ENCODE results near the gene PGLYRP1.

The PGLYRP1 gene

DNA sequence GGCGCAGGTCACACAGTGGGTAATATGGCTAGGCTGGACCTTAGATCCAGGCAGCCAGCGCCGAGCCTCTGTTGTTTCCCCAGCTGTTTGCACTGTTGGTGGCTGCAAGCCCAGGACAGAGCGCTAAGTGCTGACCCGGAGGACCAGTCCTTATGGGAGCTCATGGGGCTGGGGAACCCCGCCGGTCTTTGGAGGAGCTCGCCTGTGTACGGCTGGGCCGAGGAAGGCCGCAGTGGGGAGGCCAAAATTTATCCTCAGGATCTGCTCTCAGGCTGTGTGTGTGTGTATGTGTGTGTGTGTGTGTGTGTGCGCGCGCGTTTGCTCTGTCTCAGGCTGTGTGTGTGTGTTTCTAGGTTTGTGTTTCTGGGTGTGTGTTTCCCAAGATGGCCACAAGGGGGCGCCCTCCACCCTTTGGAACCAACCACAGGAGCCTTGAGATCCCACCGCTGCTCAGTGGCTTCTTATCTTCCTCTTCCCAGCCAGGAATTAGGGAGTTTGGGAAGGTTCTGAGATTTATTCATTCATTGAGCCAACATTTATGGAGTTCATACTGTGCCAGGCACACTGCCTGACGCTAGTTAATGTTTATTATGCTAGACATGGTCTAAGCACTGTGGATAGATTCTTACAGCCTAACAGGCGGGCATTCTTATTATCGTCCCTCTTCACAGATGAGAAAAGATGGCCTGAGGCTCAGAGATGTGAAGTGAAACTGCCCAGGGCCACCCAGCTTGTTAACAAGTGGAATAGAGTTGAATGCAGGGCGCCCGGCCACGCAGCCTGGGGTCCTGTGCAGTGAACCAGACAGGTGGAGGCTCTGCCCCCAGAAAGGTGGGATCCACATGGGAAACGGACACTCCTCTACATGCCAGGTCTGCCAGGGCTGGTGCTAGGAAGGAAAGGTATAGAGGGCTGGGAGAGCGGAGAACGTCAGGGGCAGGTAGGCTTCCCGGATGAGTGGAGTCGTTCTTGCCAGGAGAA lies 13.0 kb downstream of the PGLYRP1 start (continued):
- TF ChIP-seq ZNF560 (tag by site-specific recombination; IDR thresholded peaks at IDR 0.05; ENCODE audit: borderline replicate concordance) (no peak), ZNF10 (tag by site-specific recombination; IDR thresholded peaks at IDR 0.05) (no peak), ZNF701 (tag by site-specific recombination; IDR thresholded peaks at IDR 0.05) (no peak), ZNF324 (tag by site-specific recombination; IDR thresholded peaks at IDR 0.05) (0 out of 2 replicates have a peak, but pooled peaks have one; percentile 40), ZNF114 (tag by site-specific recombination; IDR thresholded peaks at IDR 0.05) (no peak), ZNF624 (tag by site-specific recombination; IDR thresholded peaks at IDR 0.05) (no peak), ZNF354C (tag by site-specific recombination; IDR thresholded peaks at IDR 0.05; ENCODE audit: borderline replicate concordance, low read depth) (no peak), ZNF555 (tag by site-specific recombination; conservative IDR thresholded peaks at IDR 0.05) (no peak), ZNF629 (tag by site-specific recombination; IDR thresholded peaks at IDR 0.05) (0 out of 2 replicates have a peak, but pooled peaks have one; percentile 30), GLI2 (tag by site-specific recombination; IDR thresholded peaks at IDR 0.05; ENCODE audit: borderline replicate concordance, low read depth) (no peak), ZNF24 (tag by site-specific recombination; IDR thresholded peaks at IDR 0.05) (peak; percentile 53; the same call in 1 of the 2 replicates), ZNF529 (tag by site-specific recombination; IDR thresholded peaks at IDR 0.05; ENCODE audit: insufficient replicate concordance) (no peak), OVOL3 (tag by site-specific recombination; IDR thresholded peaks at IDR 0.05) (no peak), ZNF692 (tag by site-specific recombination; IDR thresholded peaks at IDR 0.05) (peak; percentile 70), ZNF768 (tag by site-specific recombination; IDR thresholded peaks at IDR 0.05) (no peak), ZSCAN4 (tag by site-specific recombination; IDR thresholded peaks at IDR 0.05) (peak; percentile 96), ZNF292 (tag by site-specific recombination; IDR thresholded peaks at IDR 0.05; ENCODE audit: borderline replicate concordance, low read depth) (no peak), ZNF664 (tag by site-specific recombination; IDR thresholded peaks at IDR 0.05) (no peak), ZNF792 (tag by site-specific recombination; IDR thresholded peaks at IDR 0.05) (no peak; the same call in 1 of the 2 replicates), TCF7L2 (IDR thresholded peaks at IDR 0.05; ENCODE audit: borderline replicate concordance, low read depth, low read length) (no peak), ZBTB7A (tag by site-specific recombination; IDR thresholded peaks at IDR 0.05; ENCODE audit: low read depth) (no peak)
- TF ChIP-seq, protein P1, sequence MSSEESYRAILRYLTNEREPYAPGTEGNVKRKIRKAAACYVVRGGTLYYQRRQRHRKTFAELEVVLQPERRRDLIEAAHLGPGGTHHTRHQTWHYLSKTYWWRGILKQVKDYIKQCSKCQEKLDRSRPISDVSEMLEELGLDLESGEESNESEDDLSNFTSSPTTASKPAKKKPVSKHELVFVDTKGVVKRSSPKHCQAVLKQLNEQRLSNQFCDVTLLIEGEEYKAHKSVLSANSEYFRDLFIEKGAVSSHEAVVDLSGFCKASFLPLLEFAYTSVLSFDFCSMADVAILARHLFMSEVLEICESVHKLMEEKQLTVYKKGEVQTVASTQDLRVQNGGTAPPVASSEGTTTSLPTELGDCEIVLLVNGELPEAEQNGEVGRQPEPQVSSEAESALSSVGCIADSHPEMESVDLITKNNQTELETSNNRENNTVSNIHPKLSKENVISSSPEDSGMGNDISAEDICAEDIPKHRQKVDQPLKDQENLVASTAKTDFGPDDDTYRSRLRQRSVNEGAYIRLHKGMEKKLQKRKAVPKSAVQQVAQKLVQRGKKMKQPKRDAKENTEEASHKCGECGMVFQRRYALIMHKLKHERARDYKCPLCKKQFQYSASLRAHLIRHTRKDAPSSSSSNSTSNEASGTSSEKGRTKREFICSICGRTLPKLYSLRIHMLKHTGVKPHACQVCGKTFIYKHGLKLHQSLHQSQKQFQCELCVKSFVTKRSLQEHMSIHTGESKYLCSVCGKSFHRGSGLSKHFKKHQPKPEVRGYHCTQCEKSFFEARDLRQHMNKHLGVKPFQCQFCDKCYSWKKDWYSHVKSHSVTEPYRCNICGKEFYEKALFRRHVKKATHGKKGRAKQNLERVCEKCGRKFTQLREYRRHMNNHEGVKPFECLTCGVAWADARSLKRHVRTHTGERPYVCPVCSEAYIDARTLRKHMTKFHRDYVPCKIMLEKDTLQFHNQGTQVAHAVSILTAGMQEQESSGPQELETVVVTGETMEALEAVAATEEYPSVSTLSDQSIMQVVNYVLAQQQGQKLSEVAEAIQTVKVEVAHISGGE (tag by site-specific recombination; conservative IDR thresholded peaks at IDR 0.05; ENCODE audit: low read depth), result no peak
- TF ChIP-seq, protein P2, sequence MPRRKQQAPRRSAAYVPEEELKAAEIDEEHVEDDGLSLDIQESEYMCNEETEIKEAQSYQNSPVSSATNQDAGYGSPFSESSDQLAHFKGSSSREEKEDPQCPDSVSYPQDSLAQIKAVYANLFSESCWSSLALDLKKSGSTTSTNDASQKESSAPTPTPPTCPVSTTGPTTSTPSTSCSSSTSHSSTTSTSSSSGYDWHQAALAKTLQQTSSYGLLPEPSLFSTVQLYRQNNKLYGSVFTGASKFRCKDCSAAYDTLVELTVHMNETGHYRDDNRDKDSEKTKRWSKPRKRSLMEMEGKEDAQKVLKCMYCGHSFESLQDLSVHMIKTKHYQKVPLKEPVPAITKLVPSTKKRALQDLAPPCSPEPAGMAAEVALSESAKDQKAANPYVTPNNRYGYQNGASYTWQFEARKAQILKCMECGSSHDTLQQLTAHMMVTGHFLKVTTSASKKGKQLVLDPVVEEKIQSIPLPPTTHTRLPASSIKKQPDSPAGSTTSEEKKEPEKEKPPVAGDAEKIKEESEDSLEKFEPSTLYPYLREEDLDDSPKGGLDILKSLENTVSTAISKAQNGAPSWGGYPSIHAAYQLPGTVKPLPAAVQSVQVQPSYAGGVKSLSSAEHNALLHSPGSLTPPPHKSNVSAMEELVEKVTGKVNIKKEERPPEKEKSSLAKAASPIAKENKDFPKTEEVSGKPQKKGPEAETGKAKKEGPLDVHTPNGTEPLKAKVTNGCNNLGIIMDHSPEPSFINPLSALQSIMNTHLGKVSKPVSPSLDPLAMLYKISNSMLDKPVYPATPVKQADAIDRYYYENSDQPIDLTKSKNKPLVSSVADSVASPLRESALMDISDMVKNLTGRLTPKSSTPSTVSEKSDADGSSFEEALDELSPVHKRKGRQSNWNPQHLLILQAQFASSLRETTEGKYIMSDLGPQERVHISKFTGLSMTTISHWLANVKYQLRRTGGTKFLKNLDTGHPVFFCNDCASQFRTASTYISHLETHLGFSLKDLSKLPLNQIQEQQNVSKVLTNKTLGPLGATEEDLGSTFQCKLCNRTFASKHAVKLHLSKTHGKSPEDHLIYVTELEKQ (tag by site-specific recombination; IDR thresholded peaks at IDR 0.05; ENCODE audit: borderline replicate concordance), result 0 out of 2 replicates have a peak, but pooled peaks have one; percentile 37
- TF ChIP-seq, protein P3, sequence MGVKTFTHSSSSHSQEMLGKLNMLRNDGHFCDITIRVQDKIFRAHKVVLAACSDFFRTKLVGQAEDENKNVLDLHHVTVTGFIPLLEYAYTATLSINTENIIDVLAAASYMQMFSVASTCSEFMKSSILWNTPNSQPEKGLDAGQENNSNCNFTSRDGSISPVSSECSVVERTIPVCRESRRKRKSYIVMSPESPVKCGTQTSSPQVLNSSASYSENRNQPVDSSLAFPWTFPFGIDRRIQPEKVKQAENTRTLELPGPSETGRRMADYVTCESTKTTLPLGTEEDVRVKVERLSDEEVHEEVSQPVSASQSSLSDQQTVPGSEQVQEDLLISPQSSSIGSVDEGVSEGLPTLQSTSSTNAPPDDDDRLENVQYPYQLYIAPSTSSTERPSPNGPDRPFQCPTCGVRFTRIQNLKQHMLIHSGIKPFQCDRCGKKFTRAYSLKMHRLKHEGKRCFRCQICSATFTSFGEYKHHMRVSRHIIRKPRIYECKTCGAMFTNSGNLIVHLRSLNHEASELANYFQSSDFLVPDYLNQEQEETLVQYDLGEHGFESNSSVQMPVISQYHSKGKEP (tag by site-specific recombination; IDR thresholded peaks at IDR 0.05), result no peak

Data from HEK293 (cell line).